ENCODE data around the gene ABCC8. TPM values are rescaled to one million over a fixed set of nuclear protein-coding genes. Genes with fewer than 3 reads are reported as not detected.
A peak's percentile ranks its signal among the peaks of the same experiment; 100 is the strongest.

ABCC8 gene
- total and polyA plus RNA-seq, 9 of the 15 experiments (the other 6 are each of a cell fraction or from before 2014, with no cell fraction given) = not detected

DNA sequence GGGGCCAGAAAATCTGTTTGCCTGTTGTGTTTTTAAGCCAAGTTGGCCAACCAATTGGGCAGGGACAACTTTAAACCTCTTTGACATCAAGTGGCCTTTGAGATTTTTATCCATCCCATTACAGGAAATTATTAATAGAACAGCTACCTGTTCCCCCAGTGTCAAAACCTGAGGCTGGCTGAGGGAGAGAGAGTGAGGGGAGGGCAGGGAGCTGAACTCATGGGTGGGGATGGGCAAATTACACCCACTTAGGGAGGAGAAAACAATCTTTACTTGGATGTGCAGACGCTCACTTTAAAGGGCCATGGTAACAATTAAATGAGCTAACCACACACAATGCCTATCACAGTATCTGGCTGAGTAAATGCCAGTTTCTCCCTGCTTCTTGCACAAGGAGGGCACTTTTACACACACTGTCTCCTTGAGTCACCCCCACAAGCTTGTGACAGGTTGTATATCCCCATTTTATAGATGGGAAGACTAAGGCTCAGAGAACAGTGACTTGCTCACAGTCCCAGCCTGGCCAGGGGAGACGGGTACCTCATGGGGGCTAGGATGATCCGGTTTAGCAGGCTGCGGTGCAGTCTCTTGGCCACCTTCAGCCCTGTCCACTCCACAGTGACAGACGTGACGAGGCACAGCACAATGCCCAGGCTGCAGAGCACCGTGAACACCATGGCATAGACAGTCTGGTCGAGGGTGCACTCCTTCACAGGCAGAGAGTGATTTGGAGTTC is 70.4 kb downstream of the ABCC8 start:
- no peak overlapping the region for H3K4me3 ChIP-seq
- intact Hi-C loops (cut with micrococcal nuclease) = no loop called here
- H3K4me1 ChIP-seq (replicated peaks in 1 of 2; ENCODE audit: control insufficient read depth in 2 of 2, insufficient read depth in 2 of 2, low read length in 2 of 2) = peaks cover 6 to 7% of the 10 kb centered on the region in 2 experiments; a peak in 2 of 5 replicates
- CTCF ChIA-PET (ENCODE audit: low intra/inter-chr PET ratio) = no interaction called here
- in situ Hi-C loops (cut with MboI) = no loop called here
- peaks cover 12 to 30% of the 10 kb centered on the region in 2 experiments; a peak in 3 of 5 replicates for H3K27me3 ChIP-seq (ENCODE audit: control insufficient read depth in 2 of 2, insufficient read depth in 2 of 2, low read length in 2 of 2)
- FAIRE-seq = no peak
- POLR2A ChIA-PET = interaction anchor here (0.9 kb wide), 1 partner anchor 12 kb away, joined by 4 read pairs; no protein-coding TSS in a partner anchor
- no peak overlapping the region for H3K27ac ChIP-seq (ENCODE audit: extremely low read depth, low read depth, low read length)
- no peak for DNase-seq (ENCODE audit: extremely low read depth in 1 of 4, low spot score in 3 of 4)
- 0 out of 2 replicates have a peak, but pooled peaks cover 5% of the 10 kb centered on the region for H4K20me1 ChIP-seq (replicated peaks; ENCODE audit: control insufficient read depth, insufficient read depth, low read length)
- peak; percentile 71 for TF ChIP-seq RBM25 (IDR thresholded peaks at IDR 0.05; ENCODE audit: low read depth, low read length, severe bottlenecking)
- 0 out of 2 replicates have a peak, but pooled peaks have one; percentile 22 for TF ChIP-seq HDAC2 (IDR thresholded peaks at IDR 0.05)
- TF ChIP-seq RCOR1 (IDR thresholded peaks at IDR 0.05; ENCODE audit: borderline replicate concordance in 1 of 2, low read depth in 2 of 2, low read length in 2 of 2) = 0 out of 4 replicates have a peak, but pooled peaks of 1 of the 2 experiments have one; percentile 6
- no peak for TF ChIP-seq GABPA (tag; conservative IDR thresholded peaks at IDR 0.05; ENCODE audit: low read depth)
- TF ChIP-seq CBX1 (IDR thresholded peaks at IDR 0.05; ENCODE audit: low read depth) = 0 out of 2 replicates have a peak, but pooled peaks have one; percentile 24
- no peak for TF ChIP-seq MBD2 (IDR thresholded peaks at IDR 0.05; ENCODE audit: borderline replicate concordance, low read depth)
- no peak for TF ChIP-seq MAFK (IDR thresholded peaks at IDR 0.05; ENCODE audit: low read length)
- TF ChIP-seq BCOR (IDR thresholded peaks at IDR 0.05) = peak; percentile 70
- TF ChIP-seq, protein P1, sequence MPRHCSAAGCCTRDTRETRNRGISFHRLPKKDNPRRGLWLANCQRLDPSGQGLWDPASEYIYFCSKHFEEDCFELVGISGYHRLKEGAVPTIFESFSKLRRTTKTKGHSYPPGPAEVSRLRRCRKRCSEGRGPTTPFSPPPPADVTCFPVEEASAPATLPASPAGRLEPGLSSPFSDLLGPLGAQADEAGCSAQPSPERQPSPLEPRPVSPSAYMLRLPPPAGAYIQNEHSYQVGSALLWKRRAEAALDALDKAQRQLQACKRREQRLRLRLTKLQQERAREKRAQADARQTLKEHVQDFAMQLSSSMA (CRISPR knock-in tag; IDR thresholded peaks at IDR 0.05) = no peak
- peak in 1 of 2 experiments; percentile 51; a peak in 1 of 4 replicates for TF ChIP-seq KDM1A (IDR thresholded peaks at IDR 0.05)
- H3K36me3 ChIP-seq (ENCODE audit: control insufficient read depth, insufficient read depth, low read length) = no peaks in the 10 kb centered on the region
- no peak overlapping the region for H3K4me2 ChIP-seq (ENCODE audit: insufficient read depth, low read length)
- BruUV-seq (replicated peaks) = no TSS peak
- H3K9me3 ChIP-seq (replicated peaks; ENCODE audit: control insufficient read depth, insufficient read depth, low read depth, low read length) = no peaks in the 10 kb centered on the region
- WGBS (ENCODE audit: insufficient coverage, low coverage, missing lambda C conversion rate) = 43% methylated on average over 8 of the region's 8 CpGs
- no peak overlapping the region for H3K9ac ChIP-seq (ENCODE audit: insufficient read depth in 1 of 2, low read depth in 2 of 2, low read length in 2 of 2)
- no peaks in the 10 kb centered on the region for H3K79me2 ChIP-seq (ENCODE audit: control insufficient read depth, insufficient read depth, low read length)
- no peak for ATAC-seq
- no peaks in the 10 kb centered on the region for H3K9me1 ChIP-seq (ENCODE audit: control insufficient read depth, insufficient read depth, low read length)
- H2AFZ ChIP-seq (ENCODE audit: low read depth, low read length) = peak overlapping the region; percentile 54; the same call in 1 of the 2 replicates
